K562 (cell line): ENCODE results near the gene CTIF. TPM values are rescaled to one million over a fixed set of nuclear protein-coding genes. Genes with fewer than 3 reads are reported as not detected.

Experiments used
- ATAC-seq: fragments of 200-7000 bp; cut with Tn5 transposase; 3 replicates; pipeline ENCODE4 v1.9.1; 2020; ENCODE audit warnings: moderate library complexity
- BruUV-seq: library from RNA; stranded (reverse); fragments of 400-500 nt; replicated peaks from 2 replicates; lab custom pipeline; 2021; lab: Mats Ljungman, UMichigan
- CTCF ChIA-PET: fragments of 300-600 bp; formaldehyde crosslinking; extraction: SDS; loops from one replicate; lab custom pipeline; 2021; ENCODE audit warnings: low intra/inter-chr PET ratio; lab: Yijun Ruan, JAX
- POLR2A ChIA-PET: fragments of 300-600, 350-650 bp; sonication (Branson Sonifier 250); formaldehyde crosslinking; extraction: SDS; loops from one replicate; lab custom pipeline; 2021; ENCODE audit warnings: antibody characterized with exemption, inconsistent platforms; lab: Yijun Ruan, JAX
- DNase-seq, 4 experiments: peaks; one replicate each; pipeline versions ENCODE4 v3.0.0 to v3.0.0-alpha.2; 2011 to 2018; ENCODE audit warnings: low spot score in 3 of 4, mixed read lengths in 3 of 4; ENCODE audit errors: extremely low read depth in 1 of 4
- FAIRE-seq: peaks from 2 replicates; lab custom pipeline; 2011; peaks lifted over from hg19 to GRCh38; lab: Jason Lieb, UNC
- H2AFZ ChIP-seq: 2 replicates; pipeline ENCODE4 v1.6.0; 2011; ENCODE audit warnings: low read depth, low read length, control low read depth, inconsistent platforms
- H3K27ac ChIP-seq: fragments of 200-600 bp; 3 replicates; pipeline ENCODE4 v1.8.0; 2011; ENCODE audit warnings: low read depth, mild to moderate bottlenecking, control low read depth, inconsistent platforms, low read length, moderate library complexity, mixed read lengths; ENCODE audit errors: extremely low read depth
- H3K27me3 ChIP-seq, 2 experiments: fragments of 300-600 bp in 1 of 2; 2 replicates in 1 of 2; 3 replicates in 1 of 2; pipeline versions ENCODE4 v1.6.0 to v1.8.0; 2011; ENCODE audit warnings: inconsistent platforms in 2 of 2, low read length in 2 of 2, mild to moderate bottlenecking in 1 of 2, mixed read lengths in 1 of 2, moderate library complexity in 1 of 2; ENCODE audit not compliant: control insufficient read depth in 2 of 2, insufficient read depth in 2 of 2
- H3K36me3 ChIP-seq: fragments of 300-600 bp; 3 replicates; pipeline ENCODE4 v1.8.0; 2011; ENCODE audit warnings: mild to moderate bottlenecking, low read length, inconsistent platforms; ENCODE audit not compliant: control insufficient read depth, insufficient read depth
- H3K4me1 ChIP-seq, 2 experiments: fragments of 200-600 bp in 1 of 2; replicated peaks in 1 of 2; 2 replicates in 1 of 2; 3 replicates in 1 of 2; pipeline versions ENCODE4 v1.5.1 to v1.8.0; 2011; ENCODE audit warnings: inconsistent platforms in 2 of 2, low read length in 2 of 2, mild to moderate bottlenecking in 1 of 2, mixed read lengths in 1 of 2, moderate library complexity in 1 of 2; ENCODE audit not compliant: control insufficient read depth in 2 of 2, insufficient read depth in 2 of 2
- H3K4me2 ChIP-seq: 2 replicates; pipeline ENCODE4 v1.6.1; 2011; ENCODE audit warnings: low read length, control low read depth, inconsistent platforms, mixed read lengths; ENCODE audit not compliant: insufficient read depth
- H3K4me3 ChIP-seq: fragments of 200-600 bp; sonication (generic), shearing (Covaris generic); 2 replicates; pipeline ENCODE4 v1.5.1; 2016; ENCODE audit warnings: control low read depth, inconsistent platforms
- H3K79me2 ChIP-seq: fragments of 200-600 bp; 3 replicates; pipeline ENCODE4 v1.8.0; 2011; ENCODE audit warnings: low read length, inconsistent platforms; ENCODE audit not compliant: control insufficient read depth, insufficient read depth
- H3K9ac ChIP-seq, 2 experiments: 2 replicates each; pipeline versions ENCODE4 v1.6.0 to v1.6.1; 2011; ENCODE audit warnings: low read depth in 2 of 2, low read length in 2 of 2, control low read depth in 1 of 2, inconsistent platforms in 1 of 2, mild to moderate bottlenecking in 1 of 2, mixed read lengths in 1 of 2; ENCODE audit not compliant: insufficient read depth in 1 of 2
- H3K9me1 ChIP-seq: one replicate; pipeline ENCODE4 v1.6.0; 2011; ENCODE audit warnings: inconsistent platforms, mild to moderate bottlenecking, low read length, moderate library complexity; ENCODE audit not compliant: control insufficient read depth, insufficient read depth
- H3K9me3 ChIP-seq: replicated peaks from 2 replicates; pipeline ENCODE4 v1.5.1; 2011; ENCODE audit warnings: low read depth, low read length, inconsistent platforms; ENCODE audit not compliant: control insufficient read depth, insufficient read depth
- H4K20me1 ChIP-seq: replicated peaks from 2 replicates; pipeline ENCODE4 v1.6.1; 2011; ENCODE audit warnings: low read length, inconsistent platforms, mixed read lengths; ENCODE audit not compliant: control insufficient read depth, insufficient read depth
- MEIS2 ChIP-seq: fragments of 450-650 bp; IDR thresholded peaks from 2 replicates; pipeline ENCODE4 v1.6.1; 2014; ENCODE audit warnings: mild to moderate bottlenecking; ENCODE audit not compliant: partially characterized antibody
- NFIC ChIP-seq: fragments of 450-650 bp; IDR thresholded peaks from 2 replicates; pipeline ENCODE4 v1.6.1; 2017; ENCODE audit warnings: mild to moderate bottlenecking, inconsistent platforms
- PBX2 ChIP-seq, 2 experiments: IDR thresholded peaks in 1 of 2; conservative IDR thresholded peaks in 1 of 2; 2 replicates each; pipeline ENCODE4 v1.6.1; 2016; ENCODE audit warnings: low read depth in 2 of 2, mild to moderate bottlenecking in 1 of 2, missing compliant biosample characterization in 1 of 2, missing genetic modification characterization in 1 of 2, moderate library complexity in 1 of 2
- PKNOX1 ChIP-seq: fragments of 450-650 bp; IDR thresholded peaks from 2 replicates; pipeline ENCODE4 v1.6.1; 2016
- PRDM10 ChIP-seq: fragments of 450-650 bp; IDR thresholded peaks from 2 replicates; pipeline ENCODE4 v1.6.1; 2018; ENCODE audit not compliant: partially characterized antibody
- WGBS: fragments of 100-300 bp; shearing (Covaris generic); methylation state at CpG from one replicate; pipeline ENCODE4 v1.1.6; 2016; ENCODE audit warnings: low coverage, mixed read lengths; ENCODE audit not compliant: insufficient coverage; ENCODE audit errors: missing lambda C conversion rate; 5-methylcytosine and 5-hydroxymethylcytosine counted together
- in situ Hi-C: fragments of 300-500 bp; cut with MboI; formaldehyde crosslinking; loops from 4 replicates; pipeline ENCODE4 v1.15.0; 2018; ENCODE audit warnings: inconsistent platforms, mixed read lengths
- intact Hi-C: fragments of 100-400 bp; cut with micrococcal nuclease; formaldehyde crosslinking; loops from 2 replicates; pipeline ENCODE4 v1.14.2; 2022
- polyA plus RNA-seq, 8 experiments: library from polyadenylated mRNA; depleted of rRNA in 4 of 8; stranded (reverse) in 5 of 8; unstranded in 3 of 8; fragments of >200 nt; fragmentation: Nextera tagmentation in 2 of 8; fragmentation: Illumina TruSeq in 1 of 8; extraction: Ambion mirVana in 2 of 8; extraction: Trizol in 1 of 8; gene quantifications; 2 replicates each; pipeline versions ENCODE4 v1.2.1 to v1.2.3, GENCODE V29; 2011 to 2014; ENCODE audit warnings: inconsistent platforms in 1 of 8, missing spikeins in 1 of 8
- total RNA-seq, 7 experiments: library from RNA; depleted of rRNA in 6 of 7; stranded (reverse); fragments of >200 nt in 6 of 7; fragmentation: Illumina TruSeq in 2 of 7; extraction: Trizol in 2 of 7; gene quantifications; 2 replicates each; pipeline versions ENCODE4 v1.2.1 to v1.2.3, GENCODE V29; 2011 to 2021; ENCODE audit warnings: low replicate concordance in 1 of 7

The CTIF gene
- total and polyA plus RNA-seq, 9 of the 15 experiments (the other 6 are each of a cell fraction or from before 2014, with no cell fraction given) = 0.17 to 11.5 (median 2.2) TPM

- DNase-seq (no peak), FAIRE-seq (no peak), ATAC-seq (no peak)
- H3K4me2 ChIP-seq = no peak overlapping the region
- intact Hi-C loops = loop anchor here (5.0 kb wide), 1 partner anchor 53 kb away; no protein-coding TSS in a partner anchor
- ChIA-PET POLR2A (no interaction called here), CTCF (interaction anchor here (0.6 kb wide), 1 partner anchor 903 kb away, joined by 5 read pairs; no protein-coding TSS in a partner anchor)
- H3K27ac ChIP-seq = no peak overlapping the region
- H3K79me2 ChIP-seq = no peaks in the 10 kb centered on the region
- in situ Hi-C loops = loop anchor here (5.0 kb wide), 1 partner anchor 183 kb away; no protein-coding TSS in a partner anchor
- 20% methylated on average over 7 of the region's 7 CpGs for WGBS
- no peak overlapping the region; a peak in 1 of 4 replicates for H3K9ac ChIP-seq
- no TSS peak for BruUV-seq
- no peaks in the 10 kb centered on the region for H3K36me3 ChIP-seq
- no peak overlapping the region for H3K4me3 ChIP-seq
- 0 out of 2 replicates have a peak, but pooled peaks cover under 1% of the 10 kb centered on the region for H4K20me1 ChIP-seq
- H3K4me1 ChIP-seq = peaks cover 0 to 13% of the 10 kb centered on the region in 2 experiments; a peak in 3 of 5 replicates
- TF ChIP-seq MEIS2 (peak; percentile 77), PRDM10 (no peak), PKNOX1 (peak; percentile 55; the same call in 1 of the 2 replicates), PBX2 (CRISPR knock-in tag; IDR thresholded peaks at IDR 0.05; ENCODE audit: low read depth) (no peak), PBX2 (tag; conservative IDR thresholded peaks at IDR 0.05; ENCODE audit: low read depth) (peak; percentile 82), NFIC (peak; percentile 43; the same call in 1 of the 2 replicates)
- H3K27me3 ChIP-seq = no peaks in the 10 kb centered on the region
- H2AFZ ChIP-seq = no peak overlapping the region
- H3K9me3 ChIP-seq = no peaks in the 10 kb centered on the region
- H3K9me1 ChIP-seq = no peaks in the 10 kb centered on the region
Observed at GRCh38 chr18:48660346-48661228, 121.8 kb downstream of the CTIF start.
